Measurements from ENCODE around the gene CHDH. TPM values are rescaled to one million over a fixed set of nuclear protein-coding genes. Genes with fewer than 3 reads are reported as not detected.

Gene CHDH
- total and polyA plus RNA-seq, 2 donors (not counting 3 experiments of a cell fraction or from before 2014, with no cell fraction given): 0.04 to 0.06 TPM

- DNase-seq (ENCODE audit: low read depth, low spot score): no peak
- Histone ChIP-seq H3K9me1 (replicated peaks; ENCODE audit: control insufficient read depth, extremely low read depth, insufficient read depth, low read length) (no peaks in the 10 kb centered on the region), H3K4me2 (ENCODE audit: insufficient read depth, low read length) (no peak overlapping the region), H4K20me1 (replicated peaks; ENCODE audit: control insufficient read depth, extremely low read depth, insufficient read depth, low read length) (no peaks in the 10 kb centered on the region), H3K27ac (ENCODE audit: insufficient read depth, low read depth, low read length) (no peak overlapping the region), H3K9me3 (replicated peaks; ENCODE audit: control insufficient read depth, insufficient read depth, low read length) (no peaks in the 10 kb centered on the region), H3K79me2 (ENCODE audit: control insufficient read depth, insufficient read depth, low read length) (no peaks in the 10 kb centered on the region), H3K4me1 (ENCODE audit: control insufficient read depth, extremely low read depth, insufficient read depth, low read length) (no peaks in the 10 kb centered on the region), H3K36me3 (ENCODE audit: control insufficient read depth in 2 of 2, extremely low read depth in 1 of 2, insufficient read depth in 2 of 2, low read length in 2 of 2) (no peaks in the 10 kb centered on the region), H3K27me3 (ENCODE audit: control insufficient read depth in 2 of 2, insufficient read depth in 2 of 2, low read length in 2 of 2) (no peaks in the 10 kb centered on the region), H3K4me3 (replicated peaks in 1 of 3; ENCODE audit: insufficient read depth in 1 of 3, low read depth in 1 of 3, low read length in 3 of 3) (no peak overlapping the region), H3K9ac (replicated peaks; ENCODE audit: extremely low read depth, insufficient read depth, low read length) (no peak overlapping the region), H2AFZ (ENCODE audit: low read depth, low read length) (no peak overlapping the region)
- ChIA-PET CTCF (no interaction called here), POLR2A (no interaction called here)
- BruUV-seq (replicated peaks): no TSS peak
- no peak for FAIRE-seq
- dilution Hi-C loops (cut with MboI; ENCODE audit: extremely low pct_ligation_motif_present, low sequenced_read_pairs): no loop called here
- intact Hi-C loops (cut with micrococcal nuclease): no loop called here
- no peak for TF ChIP-seq CTCF (IDR thresholded peaks at IDR 0.05; ENCODE audit: extremely low read depth in 1 of 2, insufficient read depth in 1 of 2, low read depth in 1 of 2, low read length in 2 of 2)
- no peak for TF ChIP-seq JUN (IDR thresholded peaks at IDR 0.05; ENCODE audit: borderline replicate concordance, insufficient read depth, insufficient read length, low read depth)
- no peak for TF ChIP-seq GATA2 (IDR thresholded peaks at IDR 0.05; ENCODE audit: insufficient read depth, insufficient read length, low read depth, low read length)
- no peak for TF ChIP-seq MAX (IDR thresholded peaks at IDR 0.05; ENCODE audit: insufficient read depth, insufficient read length)
- no peak for TF ChIP-seq FOS (IDR thresholded peaks at IDR 0.05; ENCODE audit: borderline replicate concordance, insufficient read depth, low read length)
- TF ChIP-seq MYC (IDR thresholded peaks at IDR 0.05; ENCODE audit: low read depth, low read length): no peak
- TF ChIP-seq EZH2 (IDR thresholded peaks at IDR 0.05; ENCODE audit: borderline replicate concordance, low read depth, low read length, severe bottlenecking): no peak
- no peak for TF ChIP-seq POLR2A (IDR thresholded peaks at IDR 0.05; ENCODE audit: low read depth, low read length)
- no peak for TF ChIP-seq POLR2AphosphoS5 (IDR thresholded peaks at IDR 0.05; ENCODE audit: insufficient read depth, low read depth, low read length)
Observed at GRCh38 chr3:53780806-53781205, 65.4 kb downstream of the CHDH start.
